22Rv1 (cell line): ENCODE measurements around the gene UNC5A.

ENCODE experiments used
- H3K27ac ChIP-seq: fragments of 450-650 bp; 2 replicates; pipeline ENCODE4 v1.5.1; 2017
- CTCF ChIP-seq: fragments of 450-650 bp; IDR thresholded peaks from 2 replicates; pipeline ENCODE4 v1.5.1; 2017; ENCODE audit warnings: mild to moderate bottlenecking
- ZFX ChIP-seq: fragments of 450-650 bp; IDR thresholded peaks from 2 replicates; pipeline ENCODE4 v1.6.1; 2017; ENCODE audit warnings: antibody characterized with exemption, borderline replicate concordance

UNC5A gene

DNA sequence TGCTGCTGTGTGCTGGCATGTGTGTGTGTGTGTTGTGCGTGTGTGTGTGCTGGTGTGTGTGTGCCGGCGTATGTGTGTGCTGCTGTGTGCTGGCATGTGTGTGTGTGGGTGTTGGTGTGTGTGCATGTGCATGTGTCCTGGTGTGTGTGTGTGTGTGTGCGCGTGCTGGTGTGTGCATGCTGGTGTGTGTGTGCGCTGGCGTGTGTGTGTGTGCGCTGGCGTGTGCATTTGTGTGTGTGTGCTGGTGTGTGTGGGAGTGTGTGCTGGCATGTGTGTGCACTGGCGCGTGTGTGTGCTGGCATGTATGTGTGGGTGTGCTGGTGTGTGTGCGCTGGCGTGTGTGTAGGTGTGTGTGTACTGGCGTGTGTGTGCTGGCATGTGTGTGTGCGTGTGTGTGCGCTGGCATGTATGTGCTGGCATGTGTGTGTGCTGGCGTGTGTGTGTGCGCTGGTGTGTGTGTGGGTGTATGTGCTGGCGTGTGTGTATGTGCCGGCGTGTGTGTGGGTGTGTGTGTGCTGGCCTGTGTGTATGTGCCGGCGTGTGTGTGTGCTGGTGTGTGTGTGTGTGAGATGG, 20.1 kb downstream of the UNC5A start:
- TF ChIP-seq ZFX (no peak), CTCF (no peak)
- no peak overlapping the region for H3K27ac ChIP-seq

- no peak overlapping the region for H3K27ac ChIP-seq
- TF ChIP-seq CTCF (no peak), ZFX (no peak)
Measured at GRCh38 chr5:176830995-176831423, 20.6 kb downstream of the UNC5A start.

DNA sequence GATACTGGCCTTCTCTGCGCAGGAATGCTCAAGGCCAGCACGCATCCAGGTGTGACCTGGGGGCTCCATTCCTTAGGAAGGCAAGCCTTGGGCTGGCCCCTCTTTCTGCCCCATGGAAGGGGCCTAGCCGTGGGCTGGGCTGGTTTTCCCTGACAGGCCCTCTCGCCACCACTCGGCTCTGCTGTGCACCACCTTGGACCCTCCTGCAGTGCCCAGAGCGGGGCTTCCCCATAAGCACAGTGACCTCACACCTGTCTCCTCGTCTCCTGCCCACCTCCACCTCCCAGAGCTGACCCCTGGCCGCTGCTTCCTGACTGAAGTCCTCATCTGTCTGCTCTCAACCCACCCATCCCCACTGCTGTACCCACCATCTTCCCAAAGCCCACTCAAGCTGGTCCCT, 21.1 kb downstream of the UNC5A start:
- no peak for TF ChIP-seq ZFX
- TF ChIP-seq CTCF = no peak
- no peak overlapping the region for H3K27ac ChIP-seq

DNA sequence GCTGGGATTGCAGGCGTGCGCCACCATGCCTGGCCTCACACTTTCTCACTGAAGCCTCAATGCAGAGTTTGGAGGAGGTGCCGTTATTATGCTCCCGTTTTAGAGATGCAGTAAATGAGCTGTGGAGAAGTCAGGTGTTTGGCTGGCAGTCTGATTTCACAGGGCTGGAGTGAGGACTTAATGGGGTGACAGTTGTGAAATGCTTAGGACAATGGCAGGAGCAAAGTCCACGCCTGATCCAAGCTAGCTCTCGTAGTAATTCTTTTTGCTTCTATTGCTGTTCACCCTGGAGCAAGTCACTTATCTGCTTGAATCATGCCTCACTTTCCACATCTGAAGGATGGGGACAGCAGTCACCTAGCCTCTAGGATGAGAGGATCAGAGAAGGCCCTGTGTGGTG, 21.8 kb downstream of the UNC5A start:
- TF ChIP-seq ZFX (no peak), CTCF (no peak)
- H3K27ac ChIP-seq = no peak overlapping the region

DNA sequence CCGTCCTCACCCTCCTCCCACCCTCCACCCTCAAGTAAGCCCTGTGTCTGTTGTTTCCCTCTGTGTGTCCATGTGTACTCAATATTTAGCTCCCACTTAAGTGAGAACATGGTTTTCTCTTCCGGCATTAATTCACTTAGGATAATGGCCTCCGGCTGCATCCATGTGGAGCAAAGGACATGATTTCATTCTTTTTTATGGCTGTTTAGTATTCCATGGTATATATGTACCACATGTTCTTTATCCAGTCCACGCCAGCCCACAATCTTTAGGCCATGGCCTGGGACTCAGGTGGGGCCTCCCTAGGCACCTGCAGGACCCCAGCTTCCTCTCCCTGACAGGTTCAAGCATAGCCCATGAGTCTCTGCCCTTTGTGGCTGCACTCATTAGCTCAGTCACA, 22.9 kb downstream of the UNC5A start:
- no peak for TF ChIP-seq ZFX
- H3K27ac ChIP-seq = no peak overlapping the region

GRCh38 chr5:176835918-176836317, 25.6 kb downstream of the UNC5A start:
- TF ChIP-seq ZFX = no peak
- TF ChIP-seq CTCF = no peak
- no peak overlapping the region for H3K27ac ChIP-seq

GRCh38 chr5:176836811-176837706, 26.7 kb downstream of the UNC5A start:
- no peak overlapping the region for H3K27ac ChIP-seq
- TF ChIP-seq CTCF = no peak
- TF ChIP-seq ZFX = no peak
